T follicular helper cell (primary cell): Measurements from ENCODE around the gene BCOR.

Source experiments
- DNase-seq: peaks from one replicate; pipeline ENCODE4 v3.0.0-alpha.2; 2020; ENCODE audit warnings: low read depth

The BCOR gene

GRCh38 chrX:40003428-40004245, 94.1 kb downstream of the BCOR start:
- no peak for DNase-seq

- no peak for DNase-seq
Observed at GRCh38 chrX:40003071-40003427, 94.7 kb downstream of the BCOR start.
